Activated CD8-positive, alpha-beta memory T cell treated with anti-CD3 and anti-CD28 coated beads, Interleukin-2, amount 10 ng/mL, durations not matched to agents 7 days and 5 days (primary cell): ENCODE measurements around the gene PLCB1. TPM values are rescaled to one million over a fixed set of nuclear protein-coding genes. Genes with fewer than 3 reads are reported as not detected.
A peak's percentile ranks its signal among the peaks of the same experiment; 100 is the strongest.

Experiments
- ATAC-seq: fragments of 150-1000 bp; cut with Tn5 transposase; one replicate; pipeline ENCODE4 v1.10.0; 2021; ENCODE audit warnings: moderate library complexity
- CTCF ChIA-PET: fragments of 350-600 bp; sonication (Branson Sonifier 250); formaldehyde crosslinking; loops from one replicate; lab custom pipeline; 2021; ENCODE audit warnings: antibody characterized with exemption; lab: Charles Lee
- DNase-seq: peaks from one replicate; pipeline ENCODE4 v3.0.0-alpha.2; 2020
- H3K27ac Mint-ChIP-seq: one replicate; pipeline ENCODE4 v1.8.0; 2021; ENCODE audit warnings: mild to moderate bottlenecking, mixed read lengths
- H3K27me3 Mint-ChIP-seq: one replicate; pipeline ENCODE4 v1.8.0; 2021; ENCODE audit warnings: mixed read lengths
- H3K36me3 Mint-ChIP-seq: one replicate; pipeline ENCODE4 v1.8.0; 2021; ENCODE audit warnings: mild to moderate bottlenecking, mixed read lengths
- H3K4me1 Mint-ChIP-seq: one replicate; pipeline ENCODE4 v1.8.0; 2021; ENCODE audit warnings: mixed read lengths
- H3K4me3 Mint-ChIP-seq: one replicate; pipeline ENCODE4 v1.8.0; 2021; ENCODE audit warnings: mild to moderate bottlenecking, moderate library complexity, mixed read lengths
- H3K9me3 Mint-ChIP-seq: one replicate; pipeline ENCODE4 v1.8.0; 2022; ENCODE audit warnings: low read depth, mixed read lengths
- total RNA-seq, 2 experiments: library from RNA; stranded (reverse); gene quantifications; one replicate each; pipeline ENCODE4 v1.2.3, GENCODE V29; 2021

Gene PLCB1
- total RNA-seq, 2 experiments from 2014 or later: 2.4 to 3.2 TPM

- no peaks in the 10 kb centered on the region for H3K4me1 Mint-ChIP-seq
- H3K27ac Mint-ChIP-seq: no peak overlapping the region
- H3K36me3 Mint-ChIP-seq: no peaks in the 10 kb centered on the region
- H3K4me3 Mint-ChIP-seq: no peak overlapping the region
- CTCF ChIA-PET: no interaction called here
- ATAC-seq: no peak
- no peak for DNase-seq
- H3K9me3 Mint-ChIP-seq: peaks cover 2% of the 10 kb centered on the region
- H3K27me3 Mint-ChIP-seq: no peaks in the 10 kb centered on the region
Observed at GRCh38 chr20:8183526-8183925, 51.5 kb downstream of the PLCB1 start.

- ATAC-seq (no peak), DNase-seq (no peak)
- Mint-ChIP-seq H3K27ac (no peak overlapping the region), H3K4me3 (no peak overlapping the region), H3K9me3 (peaks cover 7% of the 10 kb centered on the region), H3K27me3 (no peaks in the 10 kb centered on the region), H3K4me1 (no peaks in the 10 kb centered on the region), H3K36me3 (no peaks in the 10 kb centered on the region)
- CTCF ChIA-PET: no interaction called here
Observed at GRCh38 chr20:8187740-8188139, 55.7 kb downstream of the PLCB1 start.

- CTCF ChIA-PET: no interaction called here
- Mint-ChIP-seq H3K27ac (no peak overlapping the region), H3K4me1 (no peaks in the 10 kb centered on the region), H3K9me3 (peaks cover 5% of the 10 kb centered on the region), H3K27me3 (no peaks in the 10 kb centered on the region), H3K4me3 (no peak overlapping the region), H3K36me3 (peaks cover 1% of the 10 kb centered on the region)
- DNase-seq (no peak), ATAC-seq (no peak)
Observed at GRCh38 chr20:8190043-8190880, 58.2 kb downstream of the PLCB1 start.

- no peak overlapping the region for H3K27ac Mint-ChIP-seq
- H3K4me1 Mint-ChIP-seq: no peaks in the 10 kb centered on the region
- H3K9me3 Mint-ChIP-seq: peaks cover 5% of the 10 kb centered on the region
- peaks cover 1% of the 10 kb centered on the region for H3K36me3 Mint-ChIP-seq
- H3K4me3 Mint-ChIP-seq: no peak overlapping the region
- H3K27me3 Mint-ChIP-seq: no peaks in the 10 kb centered on the region
- DNase-seq (no peak), ATAC-seq (no peak)
- CTCF ChIA-PET: no interaction called here
Observed at GRCh38 chr20:8194721-8195120, 62.7 kb downstream of the PLCB1 start.

GRCh38 chr20:8196096-8196495 lies 64.0 kb downstream of the PLCB1 start:
- CTCF ChIA-PET: interaction anchor here (0.6 kb wide), 1 partner anchor 34 kb away, joined by 3 read pairs; no protein-coding TSS in a partner anchor
- H3K36me3 Mint-ChIP-seq: peaks cover 1% of the 10 kb centered on the region
- no peak for DNase-seq
- H3K9me3 Mint-ChIP-seq: peaks cover 5% of the 10 kb centered on the region
- no peak overlapping the region for H3K4me3 Mint-ChIP-seq
- H3K27ac Mint-ChIP-seq: no peak overlapping the region
- no peaks in the 10 kb centered on the region for H3K27me3 Mint-ChIP-seq
- ATAC-seq: no peak
- no peaks in the 10 kb centered on the region for H3K4me1 Mint-ChIP-seq

GRCh38 chr20:8200220-8200619 lies 68.2 kb downstream of the PLCB1 start:
- ATAC-seq (no peak), DNase-seq (no peak)
- Mint-ChIP-seq H3K4me1 (no peaks in the 10 kb centered on the region), H3K36me3 (peaks cover 2% of the 10 kb centered on the region), H3K4me3 (no peak overlapping the region), H3K27me3 (no peaks in the 10 kb centered on the region), H3K27ac (no peak overlapping the region), H3K9me3 (no peaks in the 10 kb centered on the region)
- CTCF ChIA-PET: no interaction called here

- H3K27me3 Mint-ChIP-seq: no peaks in the 10 kb centered on the region
- H3K9me3 Mint-ChIP-seq: no peaks in the 10 kb centered on the region
- CTCF ChIA-PET: no interaction called here
- ATAC-seq (no peak), DNase-seq (no peak)
- H3K27ac Mint-ChIP-seq: no peak overlapping the region
- no peaks in the 10 kb centered on the region for H3K4me1 Mint-ChIP-seq
- H3K36me3 Mint-ChIP-seq: peaks cover 2% of the 10 kb centered on the region
- H3K4me3 Mint-ChIP-seq: no peak overlapping the region
Observed at GRCh38 chr20:8203366-8203765, 71.3 kb downstream of the PLCB1 start.

- H3K27me3 Mint-ChIP-seq: peaks cover 3% of the 10 kb centered on the region
- no peak overlapping the region for H3K27ac Mint-ChIP-seq
- no peak overlapping the region for H3K4me3 Mint-ChIP-seq
- ATAC-seq (no peak), DNase-seq (no peak)
- peaks cover 9% of the 10 kb centered on the region for H3K4me1 Mint-ChIP-seq
- H3K9me3 Mint-ChIP-seq: no peaks in the 10 kb centered on the region
- peaks cover 2% of the 10 kb centered on the region for H3K36me3 Mint-ChIP-seq
- CTCF ChIA-PET: no interaction called here
Observed at GRCh38 chr20:8205996-8206395, 73.9 kb downstream of the PLCB1 start.

- ATAC-seq: no peak
- Mint-ChIP-seq H3K4me1 (peaks cover 18% of the 10 kb centered on the region), H3K27me3 (peaks cover 3% of the 10 kb centered on the region), H3K27ac (no peak overlapping the region), H3K4me3 (no peak overlapping the region), H3K9me3 (no peaks in the 10 kb centered on the region), H3K36me3 (peaks cover 2% of the 10 kb centered on the region)
- CTCF ChIA-PET: no interaction called here
- no peak for DNase-seq
Observed at GRCh38 chr20:8208226-8208625, 76.2 kb downstream of the PLCB1 start.

GRCh38 chr20:8209061-8209460 lies 77.0 kb downstream of the PLCB1 start:
- ATAC-seq: no peak

GRCh38 chr20:8210749-8211148 lies 78.7 kb downstream of the PLCB1 start:
- peaks cover 41% of the 10 kb centered on the region for H3K4me1 Mint-ChIP-seq
- CTCF ChIA-PET: no interaction called here
- ATAC-seq (no peak), DNase-seq (no peak)
- no peak overlapping the region for H3K27ac Mint-ChIP-seq
- H3K27me3 Mint-ChIP-seq: peaks cover 3% of the 10 kb centered on the region
- H3K36me3 Mint-ChIP-seq: peaks cover 2% of the 10 kb centered on the region
- no peaks in the 10 kb centered on the region for H3K9me3 Mint-ChIP-seq
- no peak overlapping the region for H3K4me3 Mint-ChIP-seq

More at GRCh38 chr20:8209061-8209460, 77.0 kb downstream of the PLCB1 start:
- Mint-ChIP-seq H3K4me3 (no peak overlapping the region), H3K27ac (no peak overlapping the region), H3K4me1 (peaks cover 26% of the 10 kb centered on the region), H3K36me3 (peaks cover 2% of the 10 kb centered on the region), H3K9me3 (no peaks in the 10 kb centered on the region), H3K27me3 (peaks cover 3% of the 10 kb centered on the region)
- DNase-seq: no peak
- CTCF ChIA-PET: no interaction called here

- H3K4me1 Mint-ChIP-seq: peaks cover 55% of the 10 kb centered on the region
- CTCF ChIA-PET: no interaction called here
- DNase-seq (no peak), ATAC-seq (no peak)
- no peak overlapping the region for H3K27ac Mint-ChIP-seq
- no peaks in the 10 kb centered on the region for H3K9me3 Mint-ChIP-seq
- H3K36me3 Mint-ChIP-seq: peaks cover 2% of the 10 kb centered on the region
- peaks cover 3% of the 10 kb centered on the region for H3K27me3 Mint-ChIP-seq
- no peak overlapping the region for H3K4me3 Mint-ChIP-seq
Observed at GRCh38 chr20:8212286-8212685, 80.2 kb downstream of the PLCB1 start.

- H3K4me1 Mint-ChIP-seq: peaks cover 60% of the 10 kb centered on the region
Observed at GRCh38 chr20:8213270-8213669, 81.2 kb downstream of the PLCB1 start.

More at GRCh38 chr20:8213270-8213669, 81.2 kb downstream of the PLCB1 start:
- DNase-seq: no peak
- no peak overlapping the region for H3K4me3 Mint-ChIP-seq
- ATAC-seq: no peak
- peaks cover 2% of the 10 kb centered on the region for H3K36me3 Mint-ChIP-seq
- CTCF ChIA-PET: interaction anchor here (1.1 kb wide), 1 partner anchor 80 kb away, joined by 3 read pairs; no protein-coding TSS in a partner anchor
- H3K27me3 Mint-ChIP-seq: peaks cover 3% of the 10 kb centered on the region
- H3K27ac Mint-ChIP-seq: peak overlapping the region; percentile 84
- no peaks in the 10 kb centered on the region for H3K9me3 Mint-ChIP-seq
